HG02623 (cell line): ENCODE data around the gene C1orf116.

ENCODE experiments used
- ATAC-seq: cut with Tn5 transposase; IDR thresholded peaks from one replicate; pipeline ENCODE4 v1.9.1; 2021; ENCODE audit warnings: moderate library complexity; ENCODE audit not compliant: unreplicated experiment

C1orf116 gene

DNA sequence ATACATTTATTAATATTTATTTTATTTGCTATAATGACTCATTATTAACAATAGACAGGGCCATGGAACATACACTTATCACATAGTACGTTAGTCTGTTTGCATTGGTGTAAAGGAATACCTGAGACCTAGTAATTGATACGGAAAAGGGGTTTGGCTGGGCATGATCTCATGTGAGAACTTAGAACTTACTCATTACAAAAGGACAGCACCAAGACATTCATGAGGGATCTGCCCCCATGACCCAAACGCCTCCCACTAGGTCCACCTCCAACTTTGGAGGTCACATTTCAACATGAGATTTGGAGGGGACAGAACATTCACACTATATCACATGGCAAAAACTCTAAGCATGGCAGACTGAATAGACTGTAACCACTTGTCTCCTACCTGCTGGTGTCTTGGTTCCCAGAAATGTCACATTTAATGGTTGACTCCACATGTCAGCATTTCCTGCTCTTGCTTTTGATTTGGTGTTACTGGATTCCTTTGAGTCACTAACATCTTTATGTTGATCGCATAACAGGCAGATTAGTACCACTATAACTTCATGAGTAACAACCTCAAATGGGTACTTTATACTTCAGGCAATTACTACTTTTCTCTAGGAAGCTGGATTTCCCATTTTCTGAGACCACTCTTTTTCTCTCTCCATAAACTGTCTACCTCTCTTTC lies 3.5 kb upstream of the C1orf116 start:
- ATAC-seq: no peak

DNA sequence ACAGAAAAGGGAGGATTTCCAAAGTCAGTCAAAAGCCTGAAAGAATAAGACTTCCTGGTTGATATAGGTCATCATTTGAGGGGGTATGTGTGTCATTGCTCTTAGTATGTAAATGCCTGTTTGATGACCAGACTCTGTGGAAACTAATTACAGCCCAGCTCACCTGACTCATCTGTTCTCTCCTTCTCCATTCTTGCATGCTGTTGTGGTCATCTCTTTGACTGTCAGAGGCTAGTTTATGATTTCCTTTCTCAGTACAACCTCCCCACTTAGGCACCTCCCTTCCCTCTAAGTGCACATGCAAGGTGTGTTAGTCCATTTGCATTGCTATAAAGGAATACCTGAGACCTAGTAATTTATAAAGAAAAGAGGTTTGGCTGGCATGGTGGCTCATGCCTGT lies 2.4 kb upstream of the C1orf116 start:
- ATAC-seq: no peak

DNA sequence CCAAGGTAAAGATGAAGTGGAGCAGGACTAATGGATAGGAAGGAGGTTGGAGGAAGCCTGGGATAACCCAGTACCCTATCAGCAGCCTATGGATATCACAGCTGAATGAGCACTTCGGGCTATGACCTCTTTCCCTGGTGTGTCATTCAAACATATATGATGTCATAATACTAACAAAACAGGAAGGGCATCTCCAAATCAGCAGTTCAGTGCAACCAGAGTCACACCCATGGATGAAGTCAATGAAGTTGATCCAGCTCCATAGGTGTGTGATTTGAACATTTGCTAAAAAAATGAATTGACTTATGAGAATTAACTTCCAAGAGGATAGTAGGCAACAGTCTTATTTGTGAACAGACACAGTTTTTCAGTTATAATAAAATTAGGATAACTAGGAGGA lies 1.7 kb upstream of the C1orf116 start:
- ATAC-seq: no peak

DNA sequence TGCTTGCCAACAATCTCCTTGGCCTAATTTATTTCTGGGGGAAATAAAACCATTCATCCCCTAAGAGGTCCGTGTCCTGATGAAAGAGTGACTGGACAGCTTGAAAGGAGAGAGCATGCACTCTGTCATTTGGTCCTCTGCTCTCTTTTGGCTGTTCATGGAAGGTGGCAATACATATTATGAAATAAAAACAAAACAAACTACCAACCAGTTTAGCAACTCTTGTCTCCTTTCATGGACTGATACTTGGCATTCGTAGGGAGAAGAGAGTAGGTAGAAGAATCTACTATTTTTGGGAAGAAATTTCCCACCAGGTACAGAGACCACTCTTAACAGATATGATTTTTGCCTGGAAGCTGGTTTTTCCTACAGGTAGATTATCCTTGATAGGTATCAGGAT lies 746 bp upstream of the C1orf116 start:
- ATAC-seq: no peak

DNA sequence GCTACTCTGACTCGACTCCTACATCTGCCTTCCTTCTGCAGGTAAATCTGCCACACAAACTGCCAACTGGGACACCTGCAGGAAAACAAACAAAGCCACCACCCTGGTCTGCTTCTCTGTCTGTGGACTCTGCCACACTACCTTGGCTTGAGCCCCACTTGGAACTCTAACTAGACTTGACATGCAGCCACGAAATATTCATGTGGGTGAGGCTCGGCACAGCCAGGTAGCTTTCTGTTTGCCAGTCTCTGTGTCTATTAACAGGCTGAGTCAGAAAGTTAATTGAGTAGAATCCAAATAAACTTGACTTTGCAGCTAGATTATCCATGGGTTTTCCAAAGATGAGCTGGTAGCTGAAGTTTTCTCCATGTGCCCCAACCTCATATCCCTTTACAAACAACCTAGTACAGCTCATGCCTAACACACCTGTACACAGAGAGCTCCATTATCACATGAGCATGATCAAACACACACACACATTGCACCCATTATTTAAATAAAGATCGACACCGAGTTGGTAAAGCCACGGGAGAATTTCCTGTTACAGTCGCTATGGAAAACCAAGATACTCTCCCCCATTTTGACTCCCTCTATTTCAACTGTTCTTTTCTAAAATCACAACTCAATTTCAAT lies 808 bp downstream of the C1orf116 start:
- no peak for ATAC-seq

DNA sequence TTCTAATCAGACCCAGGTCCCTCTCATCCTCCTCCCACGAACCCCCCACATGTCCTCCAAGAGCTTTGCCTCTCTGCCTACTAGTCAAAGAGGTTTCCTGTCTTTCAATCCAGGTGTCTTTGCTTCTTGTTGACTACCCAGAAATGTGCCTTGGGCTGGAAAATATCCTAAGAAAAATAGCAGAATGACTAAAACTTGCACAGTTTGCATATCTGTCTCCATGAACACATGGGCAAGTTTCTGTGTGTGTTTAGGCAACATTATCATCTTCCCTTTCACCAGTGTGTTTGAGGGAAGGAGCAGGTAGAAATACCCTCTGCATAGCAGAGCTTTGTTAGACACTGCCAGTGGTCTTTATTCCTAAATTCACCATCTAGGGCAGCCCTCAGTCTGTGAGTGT lies 1.5 kb downstream of the C1orf116 start:
- ATAC-seq: no peak

DNA sequence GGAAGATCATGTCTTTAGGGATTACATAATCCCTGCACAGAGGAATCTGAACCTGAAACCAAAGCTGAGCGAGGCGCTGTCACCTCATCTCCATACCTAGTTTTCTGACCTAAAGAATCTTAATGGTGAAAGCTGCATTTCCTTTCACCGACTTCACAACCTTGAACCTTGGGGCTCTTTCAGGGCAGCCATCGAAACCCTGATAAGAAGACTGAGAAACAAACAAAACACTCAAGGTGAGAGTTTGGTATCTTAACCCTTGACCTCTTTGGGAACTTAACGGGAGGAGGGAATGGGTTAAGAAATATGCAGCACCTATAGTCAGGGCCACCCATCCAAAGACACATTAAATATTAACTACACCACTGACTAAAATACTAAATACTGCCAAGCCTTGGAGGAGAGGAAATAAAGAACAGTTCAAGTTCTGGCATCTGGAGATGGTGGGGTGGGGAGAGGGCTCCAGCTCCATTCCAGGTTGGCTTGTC lies 2.0 kb downstream of the C1orf116 start:
- ATAC-seq: no peak

DNA sequence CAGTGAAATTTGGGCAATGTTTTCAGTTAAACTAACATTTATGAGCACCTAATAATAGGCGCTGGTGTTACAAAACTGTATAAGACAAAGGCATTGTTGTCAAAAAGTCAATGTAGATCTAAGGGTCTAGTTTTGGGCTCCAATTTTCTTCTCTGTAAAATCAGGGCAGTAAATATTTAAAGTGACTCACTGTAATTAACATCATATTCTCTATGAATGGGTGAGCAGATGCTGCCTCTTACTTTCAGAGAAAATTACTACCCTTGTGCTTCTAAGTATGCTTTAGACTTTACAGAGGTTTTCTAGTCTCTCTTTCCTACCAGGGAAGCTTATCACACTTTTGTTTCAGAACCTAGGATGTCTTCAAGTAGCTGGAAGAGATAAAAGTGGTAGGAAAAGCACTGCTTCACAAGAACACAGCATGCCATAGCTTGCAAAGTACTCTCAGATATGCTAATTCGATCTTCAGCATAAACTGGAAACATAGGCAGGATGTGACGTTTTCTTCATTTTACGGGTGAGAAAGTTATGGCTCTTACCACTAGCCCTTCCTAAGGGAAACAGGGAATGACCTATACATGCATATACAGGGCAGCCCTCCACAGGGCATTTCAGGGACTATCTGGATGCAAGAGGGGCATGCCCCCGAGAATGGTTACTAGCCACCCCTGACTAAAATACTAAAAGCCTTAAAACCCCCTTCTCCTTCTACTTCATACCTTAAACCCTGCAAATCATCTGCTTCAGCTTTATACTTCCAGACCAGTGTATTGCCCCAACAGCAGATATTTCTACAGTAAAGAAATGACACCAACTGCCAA lies 2.6 kb downstream of the C1orf116 start:
- ATAC-seq: no peak

DNA sequence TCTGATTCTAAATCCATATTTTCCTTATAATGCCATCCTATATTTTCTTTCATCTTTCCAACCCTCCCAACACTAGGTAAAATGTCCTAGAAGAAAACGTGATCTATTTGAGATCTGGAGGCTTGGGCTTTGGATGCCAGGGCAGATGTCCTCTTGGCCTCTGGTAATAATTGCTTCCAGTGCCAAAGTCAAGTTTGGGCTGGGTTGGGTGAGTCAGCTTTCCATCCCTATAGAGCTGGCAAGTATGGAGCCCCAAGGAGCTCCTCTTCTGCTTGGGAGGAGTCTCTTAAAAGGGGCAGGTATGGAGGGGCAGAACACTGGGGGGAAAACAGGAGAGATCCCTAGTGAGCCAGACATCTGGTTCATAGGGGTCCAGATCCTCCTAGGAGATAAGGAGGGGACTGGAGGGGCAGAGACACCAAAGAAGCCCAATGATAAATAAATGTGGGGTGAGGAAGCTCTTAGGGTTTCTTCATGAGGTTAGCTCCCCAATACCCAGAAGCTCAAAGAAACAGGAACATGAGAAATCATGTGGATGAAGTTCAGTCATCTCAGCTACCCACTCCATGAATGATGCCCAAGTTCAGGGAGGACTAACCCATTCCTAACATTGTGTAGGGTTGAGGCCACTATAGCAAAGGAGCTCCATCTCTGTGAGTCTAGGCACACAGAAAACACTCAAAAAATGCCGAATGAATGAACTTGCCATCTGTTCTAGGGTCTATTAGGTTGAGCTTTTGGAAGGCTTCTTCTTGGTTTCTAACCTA lies 3.5 kb downstream of the C1orf116 start:
- ATAC-seq: no peak

DNA sequence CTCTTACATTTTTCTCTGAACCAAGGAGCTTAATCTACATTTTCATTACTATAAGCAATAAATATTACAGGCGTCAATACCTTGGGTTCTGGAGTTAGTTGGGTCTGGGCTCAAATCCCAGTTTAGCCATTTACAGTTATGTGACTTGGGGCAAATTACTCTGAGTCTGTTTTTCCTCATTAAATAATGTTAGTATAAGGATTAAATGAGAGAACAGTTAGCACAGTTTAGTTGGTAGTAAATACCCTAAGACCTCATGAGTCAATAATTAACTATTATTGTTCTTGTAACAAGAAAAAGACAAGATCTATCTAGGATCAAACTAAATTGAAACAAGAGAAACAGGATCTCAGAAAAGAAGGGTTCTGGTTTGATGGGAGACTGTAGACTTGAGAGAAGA lies 4.6 kb downstream of the C1orf116 start:
- ATAC-seq: no peak

DNA sequence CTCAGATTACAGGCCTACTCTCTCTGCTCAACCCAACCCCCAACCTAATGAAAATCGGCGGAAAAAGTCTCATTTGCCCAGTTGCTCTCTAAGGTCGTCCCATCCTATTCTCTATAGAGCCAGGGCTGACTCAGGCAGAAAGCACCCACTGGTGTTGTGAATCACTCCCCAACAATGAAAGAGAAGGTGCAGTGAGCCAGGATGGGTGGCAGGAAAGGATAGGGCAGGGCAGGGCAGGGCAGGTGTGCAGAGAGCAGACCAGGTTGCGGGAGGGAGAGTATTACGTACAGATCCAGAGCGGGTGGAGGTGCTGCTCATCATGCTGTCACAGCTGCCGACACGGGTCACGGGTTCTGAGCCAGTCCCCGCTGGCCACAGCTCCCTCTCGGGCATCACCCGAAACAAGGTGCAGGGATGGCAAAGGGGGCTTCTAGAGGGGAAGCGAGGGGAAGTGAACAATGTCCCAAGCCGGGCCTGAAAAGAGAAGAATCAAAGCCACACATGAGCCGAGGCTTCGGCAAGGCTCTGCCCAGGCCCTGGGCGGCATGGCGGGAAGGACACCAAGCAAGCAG lies 5.3 kb downstream of the C1orf116 start:
- no peak for ATAC-seq

DNA sequence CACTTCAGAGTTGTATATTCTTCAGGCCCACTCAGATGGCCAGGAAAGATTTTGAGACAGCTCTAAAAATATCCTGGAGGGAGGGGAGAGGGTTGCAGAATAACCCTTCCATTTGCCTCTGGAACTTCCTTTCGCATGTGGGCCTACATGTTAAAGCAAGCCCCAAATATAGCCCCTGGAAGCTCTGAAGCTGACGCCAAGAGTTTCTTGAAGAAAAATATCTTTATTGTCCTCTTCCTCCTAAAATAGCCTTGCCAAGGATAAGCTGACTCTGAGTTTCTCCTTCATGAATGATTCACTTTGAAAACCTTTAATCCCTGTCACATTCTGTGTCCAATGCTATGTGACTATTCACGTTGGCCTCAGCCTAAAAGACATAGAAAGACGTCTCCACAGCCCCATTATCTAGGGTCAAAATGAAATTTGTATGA lies 6.4 kb downstream of the C1orf116 start:
- no peak for ATAC-seq

DNA sequence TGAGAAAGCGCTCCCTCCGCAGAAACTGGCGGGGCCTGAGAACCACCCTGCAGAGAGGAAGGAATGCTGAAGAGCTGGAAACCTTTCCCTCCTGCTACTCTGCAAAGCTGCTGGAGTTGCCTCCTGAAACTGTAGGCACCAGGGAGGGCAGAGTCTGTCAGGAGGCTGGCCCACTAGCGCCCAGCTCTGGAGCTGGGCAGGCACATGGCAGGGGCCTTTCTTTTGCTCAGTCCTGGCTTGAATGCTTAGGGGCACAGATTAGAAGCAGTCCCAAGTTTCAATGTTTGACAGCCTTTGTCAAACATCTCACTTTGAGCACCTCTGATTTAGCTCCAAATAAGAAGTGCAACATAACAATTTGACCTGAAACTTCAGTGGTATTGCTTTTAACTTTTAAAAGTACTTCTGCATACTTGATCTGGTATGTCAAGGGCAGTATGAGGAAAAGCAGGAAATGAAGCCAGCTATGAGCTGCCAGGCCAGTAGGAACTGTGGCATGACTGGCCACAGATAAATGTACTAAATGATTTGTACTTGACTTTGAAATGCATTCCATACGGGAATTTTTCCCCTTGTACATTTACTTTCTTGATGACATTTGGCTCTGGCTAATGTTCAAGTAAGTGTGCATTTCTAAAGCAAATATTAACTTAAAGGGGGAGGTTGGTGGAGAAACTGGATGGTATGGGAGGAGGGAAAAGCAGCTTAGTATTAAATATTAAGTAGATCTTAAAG lies 7.2 kb downstream of the C1orf116 start:
- no peak for ATAC-seq

DNA sequence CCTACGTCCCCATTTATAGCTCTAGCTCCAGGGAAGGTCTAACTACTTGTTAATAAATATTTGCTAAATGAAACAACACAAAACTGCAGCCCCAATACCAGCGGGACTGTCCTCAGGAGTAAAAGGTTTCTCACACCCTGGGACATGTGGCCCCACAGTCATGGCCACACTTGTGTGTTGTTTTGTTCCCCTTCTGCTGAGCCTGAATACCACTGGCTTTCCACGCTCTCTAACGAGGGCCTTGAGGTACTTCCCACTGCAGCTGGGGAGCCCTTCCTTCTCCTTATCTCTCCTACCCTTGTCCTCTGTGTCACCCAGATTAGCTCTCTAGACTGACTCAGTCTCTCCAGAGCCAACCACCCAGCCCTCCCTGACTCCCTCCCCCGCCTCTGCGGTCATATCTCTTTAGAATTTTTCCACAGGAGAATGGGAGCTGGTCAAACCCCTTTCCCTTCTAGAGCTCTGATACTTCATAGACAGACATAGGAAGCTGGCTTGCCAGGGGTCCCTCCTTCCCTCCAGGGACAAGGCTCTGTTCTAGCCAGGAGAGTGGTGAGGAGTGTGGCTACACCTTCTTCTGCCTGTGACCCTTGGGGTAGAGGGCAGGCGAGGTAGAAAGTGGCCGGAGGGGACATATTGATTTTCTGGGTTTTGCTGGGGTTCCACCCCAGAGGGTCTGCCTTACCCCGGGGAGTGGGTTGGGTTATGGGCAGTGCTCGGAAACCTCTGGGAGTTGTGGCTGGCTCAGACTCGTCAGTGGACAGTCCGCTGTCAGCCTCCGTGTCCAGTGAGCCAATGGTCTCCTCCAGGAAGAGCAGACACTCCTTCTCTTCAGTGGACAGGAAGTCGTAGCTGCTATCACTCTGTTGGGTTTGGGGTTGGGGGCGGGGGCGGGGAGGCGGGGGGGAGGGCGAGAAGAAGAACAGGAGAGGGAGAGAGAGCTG lies 8.1 kb downstream of the C1orf116 start:
- no peak for ATAC-seq

DNA sequence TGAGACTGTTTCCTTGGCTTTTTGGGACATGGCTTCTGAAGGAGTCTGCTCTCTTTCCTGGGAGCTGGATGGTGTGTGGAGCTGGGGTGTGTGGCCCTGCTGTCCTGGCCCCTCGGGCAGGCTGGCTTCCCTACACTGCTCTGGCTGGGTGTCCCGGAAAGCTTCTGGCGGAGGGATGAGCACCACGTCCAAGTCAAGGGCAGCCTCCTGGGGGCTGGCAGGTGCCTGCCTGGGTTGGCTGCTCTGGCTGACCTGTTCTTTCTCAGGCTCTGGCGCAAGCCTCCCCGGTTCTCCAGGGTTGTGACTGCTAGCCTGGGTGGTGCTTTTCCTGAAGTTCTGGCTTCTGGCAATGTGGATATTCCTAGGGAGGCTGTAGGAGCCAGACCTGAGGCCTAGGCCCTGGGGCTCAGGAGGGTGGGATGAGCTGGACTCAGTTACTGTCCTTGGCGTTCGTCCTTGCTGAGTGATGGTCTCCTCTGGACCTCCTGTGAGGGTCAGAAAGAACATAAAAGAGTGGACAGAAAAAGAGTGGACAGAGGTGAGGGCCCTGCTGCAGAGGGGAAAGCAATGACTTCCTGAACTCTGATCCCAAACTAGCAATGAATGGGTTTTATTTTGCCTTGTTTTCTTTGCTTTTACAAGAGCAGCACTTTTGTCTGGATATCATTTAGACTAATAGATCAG lies 9.4 kb downstream of the C1orf116 start:
- no peak for ATAC-seq

DNA sequence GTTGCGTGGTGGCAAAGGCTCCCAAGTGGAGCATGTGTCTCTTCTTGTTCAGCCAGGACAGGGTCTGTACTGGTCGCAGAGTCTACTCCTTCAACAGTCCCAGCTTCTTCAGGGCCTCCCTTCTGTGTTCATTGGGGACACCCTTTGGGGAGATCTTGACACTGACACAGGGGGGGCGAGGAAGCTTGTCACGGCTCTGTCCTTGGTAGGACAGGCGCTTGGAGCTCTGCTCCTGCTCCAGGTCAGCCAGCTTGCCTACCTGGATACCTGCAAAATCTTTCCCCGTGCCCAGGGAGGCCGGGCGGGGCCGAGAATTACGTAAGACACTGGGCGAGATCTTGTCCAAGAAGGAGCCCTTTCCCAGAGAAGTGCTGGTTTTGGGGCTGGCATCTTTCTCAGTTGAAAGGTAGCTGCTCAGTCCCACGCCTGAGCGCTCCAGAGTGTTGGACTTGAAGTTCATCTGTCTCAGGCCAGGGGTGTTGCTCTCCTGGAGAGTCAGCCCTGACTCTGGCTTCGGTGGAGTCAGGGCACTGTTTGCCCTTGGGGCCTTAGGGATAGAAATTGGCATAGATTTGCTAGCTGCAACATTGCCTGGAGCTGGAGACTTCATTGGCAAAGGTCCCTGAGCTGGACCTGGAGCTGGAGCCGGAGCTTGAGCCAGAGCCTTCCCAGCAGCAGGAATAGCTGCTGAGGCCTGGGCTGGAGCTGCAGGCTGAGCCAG lies 10.5 kb downstream of the C1orf116 start:
- no peak for ATAC-seq

DNA sequence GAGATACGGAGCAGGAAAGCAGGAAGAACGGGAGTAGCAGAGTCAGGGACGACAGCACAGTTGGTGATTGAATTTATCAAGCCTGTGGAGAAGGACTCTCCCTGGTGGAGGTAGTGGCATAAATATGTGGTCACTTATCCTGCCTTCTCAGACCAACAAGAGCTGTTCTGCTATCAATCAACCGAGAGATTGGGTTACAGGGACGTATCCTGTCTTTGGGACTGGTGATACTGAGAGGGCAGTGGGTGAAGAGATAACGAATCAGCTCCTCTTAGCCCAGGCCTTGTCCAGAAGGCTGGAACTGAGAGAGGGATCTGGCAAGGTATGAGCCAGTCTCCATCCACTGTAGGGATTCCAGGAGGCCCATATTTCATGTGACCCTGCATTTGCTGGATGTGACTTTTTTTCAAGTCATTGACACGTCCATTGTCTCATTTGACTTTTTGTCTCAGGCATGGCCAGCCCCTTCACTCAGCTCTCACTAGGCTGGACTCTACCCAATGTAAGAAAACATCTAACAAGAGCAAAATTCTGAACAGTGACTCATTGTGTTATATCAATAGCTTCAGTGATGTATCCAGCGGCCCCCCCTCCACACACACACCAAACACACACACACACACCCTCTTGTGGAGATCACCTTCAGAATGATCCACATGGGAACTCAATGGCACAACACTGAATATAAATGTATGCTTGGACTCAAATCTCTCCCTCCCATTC lies 11.3 kb downstream of the C1orf116 start:
- ATAC-seq: no peak
